CD14-positive monocyte (primary cell): ENCODE data around the gene TSHZ1. TPM values are rescaled to one million over a fixed set of nuclear protein-coding genes. Genes with fewer than 3 reads are reported as not detected.
"Not testable (repeated sequence)": the region's sequence is repeated elsewhere in the genome, so short reads cannot be mapped to it uniquely, and the experiment has no call there.

Experiments used
- DNase-seq, 3 donors: peaks; one replicate each; pipeline ENCODE4 v3.0.0-alpha.2; 2011 to 2022
- H2AFZ ChIP-seq: 2 replicates; pipeline ENCODE4 v1.6.0; 2012; ENCODE audit warnings: mild to moderate bottlenecking, low read depth, low read length, inconsistent platforms; ENCODE audit not compliant: insufficient read depth, poor library complexity, severe bottlenecking
- H3K27ac ChIP-seq, 2 donors: 1 replicate in 1 of 2; 2 replicates in 1 of 2; pipeline ENCODE4 v1.5.1; 2012 to 2013; ENCODE audit warnings: low read length in 2 of 2, control low read depth in 1 of 2, inconsistent platforms in 1 of 2, low read depth in 1 of 2, mild to moderate bottlenecking in 1 of 2
- H3K27me3 ChIP-seq, 2 donors: one replicate each; pipeline versions ENCODE4 v1.6.0 to v1.6.1; 2011 to 2013; ENCODE audit warnings: low read length in 2 of 2; ENCODE audit not compliant: control insufficient read depth in 2 of 2, insufficient read depth in 2 of 2
- H3K36me3 ChIP-seq, 2 donors: replicated peaks in 1 of 2; 1 replicate in 1 of 2; 2 replicates in 1 of 2; pipeline versions ENCODE4 v1.5.1 to v1.6.1; 2012 to 2013; ENCODE audit warnings: low read length in 2 of 2, control low read depth in 1 of 2, inconsistent platforms in 1 of 2, mild to moderate bottlenecking in 1 of 2; ENCODE audit not compliant: insufficient read depth in 2 of 2, control insufficient read depth in 1 of 2
- H3K4me1 ChIP-seq, 2 donors: 1 replicate in 1 of 2; 2 replicates in 1 of 2; pipeline versions ENCODE4 v1.5.1 to v1.6.1; 2012 to 2013; ENCODE audit warnings: low read length in 2 of 2, control low read depth in 1 of 2, inconsistent platforms in 1 of 2, mild to moderate bottlenecking in 1 of 2, moderate library complexity in 1 of 2; ENCODE audit not compliant: insufficient read depth in 2 of 2, control insufficient read depth in 1 of 2
- H3K4me2 ChIP-seq: replicated peaks from 2 replicates; pipeline ENCODE3; 2012; ENCODE audit warnings: low read length, moderate library complexity, mild to moderate bottlenecking; ENCODE audit not compliant: poor library complexity, severe bottlenecking; ENCODE audit errors: extremely low read depth
- H3K4me3 ChIP-seq, 3 experiments: fragments of 200-600 bp in 1 of 3; sonication (generic) in 1 of 3; replicated peaks in 1 of 3; 1 replicate in 2 of 3; 2 replicates in 1 of 3; pipeline ENCODE4 v1.5.1; 2011 to 2013; ENCODE audit warnings: low read length in 3 of 3, mild to moderate bottlenecking in 3 of 3, control low read depth in 2 of 3, low read depth in 2 of 3, inconsistent platforms in 1 of 3, moderate library complexity in 1 of 3
- H3K79me2 ChIP-seq: 2 replicates; pipeline ENCODE4 v1.6.0; 2012; ENCODE audit warnings: mild to moderate bottlenecking, control low read depth, inconsistent platforms, low read length, moderate library complexity; ENCODE audit not compliant: insufficient read depth
- H3K9ac ChIP-seq: 2 replicates; pipeline ENCODE4 v1.6.0; 2017; ENCODE audit warnings: low read length, mild to moderate bottlenecking; ENCODE audit not compliant: insufficient read depth, poor library complexity, severe bottlenecking
- H3K9me3 ChIP-seq, 2 donors: replicated peaks in 1 of 2; 1 replicate in 1 of 2; 2 replicates in 1 of 2; pipeline versions ENCODE4 v1.5.1 to v1.6.1; 2012 to 2013; ENCODE audit warnings: low read length in 2 of 2, control low read depth in 1 of 2; ENCODE audit not compliant: control insufficient read depth in 1 of 2, insufficient read depth in 1 of 2
- H4K20me1 ChIP-seq: 2 replicates; pipeline ENCODE4 v1.6.0; 2012; ENCODE audit warnings: mild to moderate bottlenecking, low read length, control low read depth, moderate library complexity; ENCODE audit not compliant: insufficient read depth
- H3K27ac Mint-ChIP-seq, 7 donors: one replicate each; pipeline ENCODE4 v1.8.0; 2020; ENCODE audit warnings: mild to moderate bottlenecking in 7 of 7, mixed read lengths in 7 of 7, moderate library complexity in 6 of 7, inconsistent platforms in 2 of 7
- H3K27me3 Mint-ChIP-seq, 3 donors: one replicate each; pipeline ENCODE4 v1.8.0; 2021 to 2022; ENCODE audit warnings: low read depth in 3 of 3, mild to moderate bottlenecking in 3 of 3, mixed read lengths in 3 of 3, moderate library complexity in 3 of 3, inconsistent platforms in 1 of 3
- H3K36me3 Mint-ChIP-seq, 2 donors: one replicate each; pipeline ENCODE4 v1.8.0; 2020; ENCODE audit warnings: mixed read lengths in 2 of 2, inconsistent platforms in 1 of 2, mild to moderate bottlenecking in 1 of 2
- H3K4me1 Mint-ChIP-seq: one replicate; pipeline ENCODE4 v1.8.0; 2020; ENCODE audit warnings: mild to moderate bottlenecking, mixed read lengths
- H3K4me3 Mint-ChIP-seq, 2 donors: one replicate each; pipeline ENCODE4 v1.8.0; 2020; ENCODE audit warnings: mild to moderate bottlenecking in 2 of 2, mixed read lengths in 2 of 2, moderate library complexity in 1 of 2
- H3K9me3 Mint-ChIP-seq, 7 donors: one replicate each; pipeline ENCODE4 v1.8.0; 2020 to 2022; ENCODE audit warnings: mixed read lengths in 7 of 7, mild to moderate bottlenecking in 6 of 7, moderate library complexity in 6 of 7, inconsistent platforms in 2 of 7
- CTCF ChIP-seq: fragments of 200-600 bp; IDR thresholded peaks from one replicate; pipeline ENCODE4 v1.8.0; 2022; ENCODE audit warnings: antibody characterized with exemption, mild to moderate bottlenecking
- WGBS: methylation state at CpG from one replicate; pipeline ENCODE4 v1.1.5; 2013; ENCODE audit warnings: missing lambda C conversion rate; ENCODE audit not compliant: insufficient coverage; 5-methylcytosine and 5-hydroxymethylcytosine counted together
- intact Hi-C, 2 donors: fragments of 100-400 bp; cut with micrococcal nuclease; formaldehyde crosslinking; loops; one replicate each; pipeline versions ENCODE4 v1.15.0 to v1.15.1; 2023
- polyA plus RNA-seq, 3 donors: library from polyadenylated mRNA; depleted of rRNA in 1 of 3; unstranded in 2 of 3; stranded (reverse) in 1 of 3; fragments of 300-500 nt in 2 of 3; fragments of >200 nt in 1 of 3; fragmentation: Illumina TruSeq in 2 of 3; gene quantifications; 1 replicate in 2 of 3; 2 replicates in 1 of 3; pipeline ENCODE4 v1.2.3, GENCODE V29; 2012 to 2021

TSHZ1 gene
- polyA plus RNA-seq, 3 donors: 0.76 to 3.3 (median 1.4) TPM

- Histone ChIP-seq H3K9me3 (peaks cover 10 to 20% of the 10 kb centered on the region in 2 donors), H4K20me1 (no peaks in the 10 kb centered on the region), H3K4me2 (no peak overlapping the region), H3K27me3 (peaks cover 0 to 3% of the 10 kb centered on the region in 2 donors), H3K27ac (no peak overlapping the region), H3K4me1 (no peaks in the 10 kb centered on the region), H3K9ac (no peak overlapping the region), H3K4me3 (no peak overlapping the region), H2AFZ (no peak overlapping the region), H3K36me3 (no peaks in the 10 kb centered on the region), H3K79me2 (no peaks in the 10 kb centered on the region)
- WGBS: 100% methylated on average over 1 of the region's 3 CpGs
- Mint-ChIP-seq H3K36me3 (no peaks in the 10 kb centered on the region), H3K9me3 (peaks cover 8 to 26% (median 15%) of the 10 kb centered on the region in 7 donors), H3K27ac (no peak overlapping the region), H3K4me3 (no peak overlapping the region), H3K27me3 (peaks cover 2 to 6% (median 4%) of the 10 kb centered on the region in 3 donors), H3K4me1 (peaks cover 2% of the 10 kb centered on the region)
- no peak for TF ChIP-seq CTCF
- intact Hi-C loops: no loop called here
- DNase-seq: no peak
These were observed 25.1 kb upstream of the TSHZ1 start for GRCh38 chr18:75185460-75185859.

GRCh38 chr18:75187702-75188101 is 22.9 kb upstream of the TSHZ1 start:
- not testable (repeated sequence) for H3K4me1 ChIP-seq, H3K4me3 ChIP-seq
- WGBS: 60% methylated on average over 1 of the region's 4 CpGs

More at GRCh38 chr18:75187702-75188101, 22.9 kb upstream of the TSHZ1 start:
- H3K27ac Mint-ChIP-seq, H2AFZ ChIP-seq, H3K27ac ChIP-seq, H3K4me2 ChIP-seq, H3K4me3 Mint-ChIP-seq, H3K36me3 Mint-ChIP-seq, H3K36me3 ChIP-seq, H3K79me2 ChIP-seq, H4K20me1 ChIP-seq, H3K4me1 Mint-ChIP-seq, H3K27me3 Mint-ChIP-seq, DNase-seq, intact Hi-C loops, H3K9ac ChIP-seq, H3K27me3 ChIP-seq: not testable (repeated sequence)
- peaks cover 10 to 20% of the 10 kb centered on the region in 2 donors for H3K9me3 ChIP-seq
- H3K9me3 Mint-ChIP-seq: peaks cover 7 to 23% (median 16%) of the 10 kb centered on the region in 7 donors
